IMR-90 (cell line): ENCODE measurements around the gene FNDC3B.

Experiments
- CEBPB ChIP-seq: IDR thresholded peaks from 2 replicates; pipeline ENCODE4 v1.6.1; 2012; ENCODE audit warnings: low read depth, low read length, improper control_type of control experiment
- CHD1 ChIP-seq: IDR thresholded peaks from 2 replicates; pipeline ENCODE4 v1.6.1; 2012; ENCODE audit warnings: low read depth, low read length, improper control_type of control experiment
- MAFK ChIP-seq: IDR thresholded peaks from 2 replicates; pipeline ENCODE4 v1.6.1; 2012; ENCODE audit warnings: low read depth, low read length, improper control_type of control experiment
- MXI1 ChIP-seq: IDR thresholded peaks from 2 replicates; pipeline ENCODE4 v1.6.1; 2012; ENCODE audit warnings: low read depth, mild to moderate bottlenecking, low read length, moderate library complexity, borderline replicate concordance
- POLR2A ChIP-seq: IDR thresholded peaks from 2 replicates; pipeline ENCODE4 v1.6.1; 2012; ENCODE audit warnings: mild to moderate bottlenecking, low read depth, low read length
- RAD21 ChIP-seq: IDR thresholded peaks from 2 replicates; pipeline ENCODE4 v1.6.1; 2012; ENCODE audit warnings: low read length, improper control_type of control experiment
- RFX5 ChIP-seq: IDR thresholded peaks from 2 replicates; pipeline ENCODE4 v1.8.0; 2012; ENCODE audit warnings: low read depth, mild to moderate bottlenecking, low read length, moderate library complexity
- SMC3 ChIP-seq: fragments of 150-350 bp; IDR thresholded peaks from 2 replicates; pipeline ENCODE4 v1.6.1; 2016; ENCODE audit warnings: low read depth, mild to moderate bottlenecking, antibody characterized with exemption, low read length, moderate library complexity
- TF ChIP-seq, protein P1 (sequence below): conservative IDR thresholded peaks from 2 replicates; pipeline ENCODE4 v1.5.1; 2012; ENCODE audit warnings: mild to moderate bottlenecking, low read depth, low read length, improper control_type of control experiment
- TF ChIP-seq, protein P2 (sequence below): fragments of 150-350 bp; IDR thresholded peaks from 2 replicates; pipeline ENCODE4 v1.6.1; 2017; ENCODE audit warnings: mild to moderate bottlenecking, antibody characterized with exemption, low read length, low read depth

DNA sequence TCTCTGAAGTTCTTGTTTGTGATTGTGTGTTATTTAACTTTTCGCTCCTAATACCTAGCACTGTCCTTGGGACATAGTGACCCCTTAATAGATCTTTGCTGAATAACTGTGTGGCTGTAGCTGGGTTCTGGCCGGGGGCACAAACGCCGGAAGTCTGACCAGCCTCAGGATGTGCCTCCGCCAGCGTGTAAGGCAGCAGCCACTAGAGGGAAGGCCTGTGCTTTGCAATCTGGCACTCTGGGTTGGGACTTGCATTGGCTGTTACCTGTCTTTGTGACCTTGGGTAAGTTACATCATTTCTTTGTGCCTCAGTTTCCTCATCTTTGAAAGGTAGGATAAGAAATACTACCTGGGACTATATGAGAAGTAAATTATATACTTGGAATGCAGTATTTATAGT lies 250.2 kb downstream of the FNDC3B start:
- TF ChIP-seq, protein P1, sequence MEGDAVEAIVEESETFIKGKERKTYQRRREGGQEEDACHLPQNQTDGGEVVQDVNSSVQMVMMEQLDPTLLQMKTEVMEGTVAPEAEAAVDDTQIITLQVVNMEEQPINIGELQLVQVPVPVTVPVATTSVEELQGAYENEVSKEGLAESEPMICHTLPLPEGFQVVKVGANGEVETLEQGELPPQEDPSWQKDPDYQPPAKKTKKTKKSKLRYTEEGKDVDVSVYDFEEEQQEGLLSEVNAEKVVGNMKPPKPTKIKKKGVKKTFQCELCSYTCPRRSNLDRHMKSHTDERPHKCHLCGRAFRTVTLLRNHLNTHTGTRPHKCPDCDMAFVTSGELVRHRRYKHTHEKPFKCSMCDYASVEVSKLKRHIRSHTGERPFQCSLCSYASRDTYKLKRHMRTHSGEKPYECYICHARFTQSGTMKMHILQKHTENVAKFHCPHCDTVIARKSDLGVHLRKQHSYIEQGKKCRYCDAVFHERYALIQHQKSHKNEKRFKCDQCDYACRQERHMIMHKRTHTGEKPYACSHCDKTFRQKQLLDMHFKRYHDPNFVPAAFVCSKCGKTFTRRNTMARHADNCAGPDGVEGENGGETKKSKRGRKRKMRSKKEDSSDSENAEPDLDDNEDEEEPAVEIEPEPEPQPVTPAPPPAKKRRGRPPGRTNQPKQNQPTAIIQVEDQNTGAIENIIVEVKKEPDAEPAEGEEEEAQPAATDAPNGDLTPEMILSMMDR = no peak
- TF ChIP-seq CHD1 = no peak
- TF ChIP-seq POLR2A = no peak
- TF ChIP-seq RAD21 = no peak
- TF ChIP-seq MAFK = no peak
- no peak for TF ChIP-seq RFX5
- TF ChIP-seq CEBPB = no peak
- TF ChIP-seq SMC3 = no peak
- TF ChIP-seq MXI1 = no peak
- TF ChIP-seq, protein P2, sequence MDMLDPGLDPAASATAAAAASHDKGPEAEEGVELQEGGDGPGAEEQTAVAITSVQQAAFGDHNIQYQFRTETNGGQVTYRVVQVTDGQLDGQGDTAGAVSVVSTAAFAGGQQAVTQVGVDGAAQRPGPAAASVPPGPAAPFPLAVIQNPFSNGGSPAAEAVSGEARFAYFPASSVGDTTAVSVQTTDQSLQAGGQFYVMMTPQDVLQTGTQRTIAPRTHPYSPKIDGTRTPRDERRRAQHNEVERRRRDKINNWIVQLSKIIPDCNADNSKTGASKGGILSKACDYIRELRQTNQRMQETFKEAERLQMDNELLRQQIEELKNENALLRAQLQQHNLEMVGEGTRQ = no peak
